ENCODE measurements around the gene LSS. TPM values are rescaled to one million over a fixed set of nuclear protein-coding genes. Genes with fewer than 3 reads are reported as not detected.

LSS gene
- total and polyA plus RNA-seq, 10 of the 15 experiments (the other 5 are each of a cell fraction or from before 2014, with no cell fraction given) = 2.9 to 82.4 (median 27.5) TPM

DNA sequence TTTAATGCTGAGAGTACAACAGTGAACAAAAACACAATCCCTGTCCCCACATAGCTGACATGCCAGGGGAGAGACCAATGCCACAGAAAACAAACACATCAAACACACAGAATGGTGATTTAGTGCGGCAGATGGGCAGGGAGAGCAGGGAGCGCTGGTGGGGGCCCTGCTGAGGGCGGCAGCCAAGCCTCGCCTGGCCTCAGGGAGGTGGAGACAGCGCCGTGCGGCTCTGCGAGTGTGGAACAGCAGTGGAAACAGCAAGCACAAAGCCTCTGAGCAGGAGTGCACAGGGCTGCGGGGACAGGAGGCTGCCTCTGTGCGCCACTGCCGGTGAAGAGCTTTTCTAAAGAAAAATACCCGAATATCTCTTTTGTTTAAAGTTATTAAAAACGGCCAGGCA lies 39.8 kb upstream of the LSS start:
- SMC1A ChIA-PET (ENCODE audit: uncharacterized antibody, unreplicated experiment) = interaction anchor here (0.9 to 1.2 kb wide), 2 partner anchors 11 to 38 kb away, joined by 3 to 4 read pairs; no protein-coding TSS in a partner anchor
- no peaks in the 10 kb centered on the region for H3K79me2 ChIP-seq (ENCODE audit: control insufficient read depth, insufficient read depth, low read length)
- BruUV-seq (replicated peaks) = no TSS peak
- FAIRE-seq = no peak
- ATAC-seq = no peak
- no peaks in the 10 kb centered on the region for H3K9me3 ChIP-seq (replicated peaks; ENCODE audit: control insufficient read depth, insufficient read depth, low read length)
- CTCF ChIA-PET = no interaction called here
- H4K20me1 ChIP-seq (ENCODE audit: control insufficient read depth, insufficient read depth) = no peaks in the 10 kb centered on the region
- DNase-seq (ENCODE audit: low read depth, low spot score) = no peak
- TF ChIP-seq IRF4 (IDR thresholded peaks at IDR 0.05; ENCODE audit: low read depth, low read length) = no peak
- no peak for TF ChIP-seq FOS (IDR thresholded peaks at IDR 0.05; ENCODE audit: borderline replicate concordance, extremely low read depth, insufficient read length)
- no peak for TF ChIP-seq RAD21 (IDR thresholded peaks at IDR 0.05; ENCODE audit: insufficient read depth, low read depth, low read length)
- TF ChIP-seq NR2C1 (IDR thresholded peaks at IDR 0.05) = no peak
- no peak overlapping the region for H3K4me3 ChIP-seq
- peaks cover 29 to 33% of the 10 kb centered on the region in 2 experiments for H3K36me3 ChIP-seq (ENCODE audit: control insufficient read depth in 2 of 2, insufficient read depth in 2 of 2, low read length in 1 of 2)
- in situ Hi-C loops (cut with MboI) = no loop called here
- no peak overlapping the region for H3K27ac ChIP-seq (ENCODE audit: control insufficient read depth, insufficient read depth)
- POLR2A ChIA-PET = no interaction called here
- RAD21 ChIA-PET (ENCODE audit: unreplicated experiment) = no interaction called here
- no peak overlapping the region for H3K9ac ChIP-seq (ENCODE audit: control insufficient read depth, insufficient read depth, low read length)
- H3K27me3 ChIP-seq (replicated peaks in 1 of 2; ENCODE audit: control insufficient read depth in 2 of 2, insufficient read depth in 2 of 2, low read length in 1 of 2) = no peaks in the 10 kb centered on the region
- H2AFZ ChIP-seq (ENCODE audit: control insufficient read depth, low read depth, low read length) = no peak overlapping the region
- H3K4me1 ChIP-seq (ENCODE audit: control insufficient read depth, insufficient read depth, low read length) = no peaks in the 10 kb centered on the region
- 98% methylated on average over 13 of the region's 13 CpGs for WGBS (ENCODE audit: insufficient coverage, insufficient replicate concordance, low lambda C conversion rate, missing lambda C conversion rate)
- H3K4me2 ChIP-seq (ENCODE audit: control insufficient read depth, insufficient read depth) = no peak overlapping the region
- intact Hi-C loops (cut with micrococcal nuclease; ENCODE audit: unreplicated experiment) = no loop called here

DNA sequence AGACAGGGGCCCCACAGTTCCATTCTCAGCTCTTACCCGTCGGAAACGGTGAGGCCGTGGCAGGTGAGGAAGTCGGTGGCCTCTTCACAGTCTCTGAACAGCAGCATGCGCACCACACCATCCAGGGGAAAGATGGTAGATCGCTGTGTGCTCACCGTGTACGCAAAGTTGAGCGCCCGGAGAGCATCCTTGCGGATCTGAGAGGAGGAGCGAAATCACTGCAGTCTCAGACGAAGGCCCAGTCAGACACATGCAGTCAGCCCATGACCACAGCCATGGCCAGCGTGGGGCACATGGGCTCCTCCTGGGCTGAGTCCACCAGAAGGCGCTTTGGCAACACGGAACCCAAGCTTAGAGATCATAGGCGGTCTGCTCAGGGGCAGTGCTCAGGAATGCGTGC lies 38.4 kb upstream of the LSS start:
- H3K4me3 ChIP-seq = no peak overlapping the region
- ChIA-PET POLR2A (no interaction called here), RAD21 (ENCODE audit: unreplicated experiment) (no interaction called here), SMC1A (ENCODE audit: uncharacterized antibody, unreplicated experiment) (no interaction called here), CTCF (no interaction called here)
- intact Hi-C loops (cut with micrococcal nuclease; ENCODE audit: unreplicated experiment) = no loop called here
- H3K9me3 ChIP-seq (replicated peaks; ENCODE audit: control insufficient read depth, insufficient read depth, low read length) = no peaks in the 10 kb centered on the region
- no peaks in the 10 kb centered on the region for H4K20me1 ChIP-seq (ENCODE audit: control insufficient read depth, insufficient read depth)
- H3K36me3 ChIP-seq (ENCODE audit: control insufficient read depth in 2 of 2, insufficient read depth in 2 of 2, low read length in 1 of 2) = peaks cover 16 to 27% of the 10 kb centered on the region in 2 experiments
- no peak for ATAC-seq
- in situ Hi-C loops (cut with MboI) = no loop called here
- no peak overlapping the region for H3K9ac ChIP-seq (ENCODE audit: control insufficient read depth, insufficient read depth, low read length)
- no peak for DNase-seq (ENCODE audit: low read depth, low spot score)
- no peaks in the 10 kb centered on the region for H3K4me1 ChIP-seq (ENCODE audit: control insufficient read depth, insufficient read depth, low read length)
- no peak overlapping the region for H3K27ac ChIP-seq (ENCODE audit: control insufficient read depth, insufficient read depth)
- no peak overlapping the region for H2AFZ ChIP-seq (ENCODE audit: control insufficient read depth, low read depth, low read length)
- no peak for FAIRE-seq
- no peaks in the 10 kb centered on the region for H3K27me3 ChIP-seq (replicated peaks in 1 of 2; ENCODE audit: control insufficient read depth in 2 of 2, insufficient read depth in 2 of 2, low read length in 1 of 2)
- H3K79me2 ChIP-seq (ENCODE audit: control insufficient read depth, insufficient read depth, low read length) = no peaks in the 10 kb centered on the region
- H3K4me2 ChIP-seq (ENCODE audit: control insufficient read depth, insufficient read depth) = no peak overlapping the region
- 92% methylated on average over 19 of the region's 19 CpGs for WGBS (ENCODE audit: insufficient coverage, insufficient replicate concordance, low lambda C conversion rate, missing lambda C conversion rate)
- no TSS peak for BruUV-seq (replicated peaks)
- TF ChIP-seq, protein P1, sequence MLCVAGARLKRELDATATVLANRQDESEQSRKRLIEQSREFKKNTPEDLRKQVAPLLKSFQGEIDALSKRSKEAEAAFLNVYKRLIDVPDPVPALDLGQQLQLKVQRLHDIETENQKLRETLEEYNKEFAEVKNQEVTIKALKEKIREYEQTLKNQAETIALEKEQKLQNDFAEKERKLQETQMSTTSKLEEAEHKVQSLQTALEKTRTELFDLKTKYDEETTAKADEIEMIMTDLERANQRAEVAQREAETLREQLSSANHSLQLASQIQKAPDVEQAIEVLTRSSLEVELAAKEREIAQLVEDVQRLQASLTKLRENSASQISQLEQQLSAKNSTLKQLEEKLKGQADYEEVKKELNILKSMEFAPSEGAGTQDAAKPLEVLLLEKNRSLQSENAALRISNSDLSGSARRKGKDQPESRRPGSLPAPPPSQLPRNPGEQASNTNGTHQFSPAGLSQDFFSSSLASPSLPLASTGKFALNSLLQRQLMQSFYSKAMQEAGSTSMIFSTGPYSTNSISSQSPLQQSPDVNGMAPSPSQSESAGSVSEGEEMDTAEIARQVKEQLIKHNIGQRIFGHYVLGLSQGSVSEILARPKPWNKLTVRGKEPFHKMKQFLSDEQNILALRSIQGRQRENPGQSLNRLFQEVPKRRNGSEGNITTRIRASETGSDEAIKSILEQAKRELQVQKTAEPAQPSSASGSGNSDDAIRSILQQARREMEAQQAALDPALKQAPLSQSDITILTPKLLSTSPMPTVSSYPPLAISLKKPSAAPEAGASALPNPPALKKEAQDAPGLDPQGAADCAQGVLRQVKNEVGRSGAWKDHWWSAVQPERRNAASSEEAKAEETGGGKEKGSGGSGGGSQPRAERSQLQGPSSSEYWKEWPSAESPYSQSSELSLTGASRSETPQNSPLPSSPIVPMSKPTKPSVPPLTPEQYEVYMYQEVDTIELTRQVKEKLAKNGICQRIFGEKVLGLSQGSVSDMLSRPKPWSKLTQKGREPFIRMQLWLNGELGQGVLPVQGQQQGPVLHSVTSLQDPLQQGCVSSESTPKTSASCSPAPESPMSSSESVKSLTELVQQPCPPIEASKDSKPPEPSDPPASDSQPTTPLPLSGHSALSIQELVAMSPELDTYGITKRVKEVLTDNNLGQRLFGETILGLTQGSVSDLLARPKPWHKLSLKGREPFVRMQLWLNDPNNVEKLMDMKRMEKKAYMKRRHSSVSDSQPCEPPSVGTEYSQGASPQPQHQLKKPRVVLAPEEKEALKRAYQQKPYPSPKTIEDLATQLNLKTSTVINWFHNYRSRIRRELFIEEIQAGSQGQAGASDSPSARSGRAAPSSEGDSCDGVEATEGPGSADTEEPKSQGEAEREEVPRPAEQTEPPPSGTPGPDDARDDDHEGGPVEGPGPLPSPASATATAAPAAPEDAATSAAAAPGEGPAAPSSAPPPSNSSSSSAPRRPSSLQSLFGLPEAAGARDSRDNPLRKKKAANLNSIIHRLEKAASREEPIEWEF (IDR thresholded peaks at IDR 0.05; ENCODE audit: insufficient replicate concordance, low read depth, low read length) = no peak
- TF ChIP-seq FOXK2 (IDR thresholded peaks at IDR 0.05) = no peak
- TF ChIP-seq GABPA (IDR thresholded peaks at IDR 0.05; ENCODE audit: low read depth) = no peak
- no peak for TF ChIP-seq MEF2B (IDR thresholded peaks at IDR 0.05; ENCODE audit: partially characterized antibody, poor library complexity, severe bottlenecking)
- TF ChIP-seq FOS (IDR thresholded peaks at IDR 0.05; ENCODE audit: borderline replicate concordance, extremely low read depth, insufficient read length) = no peak
- TF ChIP-seq ZNF622 (IDR thresholded peaks at IDR 0.05) = no peak
- TF ChIP-seq, protein P2, sequence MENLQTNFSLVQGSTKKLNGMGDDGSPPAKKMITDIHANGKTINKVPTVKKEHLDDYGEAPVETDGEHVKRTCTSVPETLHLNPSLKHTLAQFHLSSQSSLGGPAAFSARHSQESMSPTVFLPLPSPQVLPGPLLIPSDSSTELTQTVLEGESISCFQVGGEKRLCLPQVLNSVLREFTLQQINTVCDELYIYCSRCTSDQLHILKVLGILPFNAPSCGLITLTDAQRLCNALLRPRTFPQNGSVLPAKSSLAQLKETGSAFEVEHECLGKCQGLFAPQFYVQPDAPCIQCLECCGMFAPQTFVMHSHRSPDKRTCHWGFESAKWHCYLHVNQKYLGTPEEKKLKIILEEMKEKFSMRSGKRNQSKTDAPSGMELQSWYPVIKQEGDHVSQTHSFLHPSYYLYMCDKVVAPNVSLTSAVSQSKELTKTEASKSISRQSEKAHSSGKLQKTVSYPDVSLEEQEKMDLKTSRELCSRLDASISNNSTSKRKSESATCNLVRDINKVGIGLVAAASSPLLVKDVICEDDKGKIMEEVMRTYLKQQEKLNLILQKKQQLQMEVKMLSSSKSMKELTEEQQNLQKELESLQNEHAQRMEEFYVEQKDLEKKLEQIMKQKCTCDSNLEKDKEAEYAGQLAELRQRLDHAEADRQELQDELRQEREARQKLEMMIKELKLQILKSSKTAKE (IDR thresholded peaks at IDR 0.05; ENCODE audit: low read depth, poor library complexity, severe bottlenecking) = no peak
- TF ChIP-seq ZNF384 (IDR thresholded peaks at IDR 0.05; ENCODE audit: borderline replicate concordance, low read depth, low read length) = no peak

Data from GM12878 (cell line).